Daoy (cell line): Measurements from ENCODE around the gene ANXA11. TPM values are rescaled to one million over a fixed set of nuclear protein-coding genes. Genes with fewer than 3 reads are reported as not detected.

ENCODE experiments used
- DNase-seq: peaks from one replicate; pipeline ENCODE4 v3.0.0-alpha.2; 2015; ENCODE audit warnings: low read depth
- total RNA-seq: library from RNA; depleted of rRNA; stranded (reverse); fragments of >200 nt; shearing (Covaris generic); gene quantifications from 2 replicates; pipeline ENCODE4 v1.2.3, GENCODE V29; 2014; rRNA removed

ANXA11 gene
- total RNA-seq, 1 experiment from 2014 or later, result 34.2 TPM

GRCh38 chr10:80108576-80109239, 96.6 kb downstream of the ANXA11 start:
- DNase-seq, result no peak

DNA sequence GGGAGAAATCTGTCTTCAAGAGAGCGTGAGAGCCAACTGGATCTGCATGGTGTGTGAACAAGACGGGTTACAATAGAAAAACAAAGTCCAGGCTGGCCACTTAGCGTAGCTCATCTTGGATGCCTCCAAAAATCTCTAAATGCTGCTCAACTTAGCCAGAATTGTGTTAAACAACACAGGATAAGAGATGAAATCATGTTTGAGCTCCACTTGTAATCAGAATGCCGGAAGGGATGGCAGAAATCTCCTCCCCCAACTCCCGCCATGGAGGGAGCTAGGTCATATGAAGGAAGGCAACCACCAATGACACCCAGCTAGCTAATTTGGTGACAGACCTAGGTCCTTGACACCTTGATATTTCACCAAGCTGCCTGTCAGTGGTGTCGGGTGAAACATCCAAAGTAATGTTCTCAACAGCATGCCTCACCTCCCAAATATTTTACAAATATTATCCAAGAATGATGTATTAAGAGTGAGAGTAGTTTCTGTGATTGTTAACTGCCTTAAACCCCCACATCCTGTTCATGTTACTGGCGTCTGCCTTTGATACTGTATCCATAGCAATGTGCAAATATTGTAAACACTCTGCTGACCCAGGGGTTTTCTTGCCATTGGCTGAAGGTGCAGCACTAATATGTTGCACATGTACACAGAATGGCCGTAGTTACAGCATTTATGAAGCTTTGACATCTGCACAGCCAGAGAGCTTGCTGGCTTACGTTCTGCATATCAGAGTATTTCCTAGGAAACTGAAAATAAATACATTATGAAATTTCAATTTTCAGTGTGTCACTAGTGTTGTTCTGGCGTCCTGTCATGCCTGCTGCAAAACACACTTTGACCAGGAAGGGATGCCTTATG, 101.0 kb downstream of the ANXA11 start:
- no peak for DNase-seq

Other genes with a start within 250 kb of the ANXA11 start
- gene TMEM254, start 126.9 kb downstream of the ANXA11 start, total RNA-seq, result 4.4 and 5.5 TPM in 2 replicates
- not detected in 2 replicates for gene PLAC9, start 72.8 kb downstream of the ANXA11 start, total RNA-seq
- 0.29 TPM in 1 of 2 replicates, not detected in the other for gene MAT1A, start 84.1 kb upstream of the ANXA11 start, total RNA-seq
- gene DYDC1, start 151.2 kb upstream of the ANXA11 start, total RNA-seq, result not detected in 2 replicates
- not detected in 2 replicates for gene DYDC2, start 151.2 kb upstream of the ANXA11 start, total RNA-seq
- gene PRXL2A, start 203.0 kb upstream of the ANXA11 start, total RNA-seq, result 22.6 and 27.0 TPM in 2 replicates
- gene TSPAN14, start 248.8 kb upstream of the ANXA11 start, total RNA-seq, result 19.9 and 21.0 TPM in 2 replicates